Lower lobe of right lung (tissue), 2 donors: ENCODE results near the gene IFNK. TPM values are rescaled to one million over a fixed set of nuclear protein-coding genes. Genes with fewer than 3 reads are reported as not detected.
A peak's percentile ranks its signal among the peaks of the same experiment; 100 is the strongest.

Source experiments
- ATAC-seq, 2 donors: fragments of 200-7000 bp; cut with Tn5 transposase; one replicate each; pipeline ENCODE4 v1.9.1; 2020 to 2022; ENCODE audit warnings: mild to moderate bottlenecking in 2 of 2, moderate library complexity in 2 of 2
- DNase-seq: peaks from one replicate; pipeline ENCODE4 v3.0.0-alpha.2; 2020
- H3K27ac ChIP-seq: fragments of 200-600 bp; one replicate; pipeline ENCODE4 v1.8.0; 2022
- H3K27me3 ChIP-seq: fragments of 200-600 bp; one replicate; pipeline ENCODE4 v1.8.0; 2022; ENCODE audit warnings: low read depth
- H3K36me3 ChIP-seq: fragments of 200-600 bp; one replicate; pipeline ENCODE4 v1.8.0; 2022; ENCODE audit warnings: mild to moderate bottlenecking
- H3K4me1 ChIP-seq: fragments of 200-600 bp; one replicate; pipeline ENCODE4 v1.8.0; 2022
- H3K4me3 ChIP-seq: fragments of 200-600 bp; one replicate; pipeline ENCODE4 v1.8.0; 2022; ENCODE audit warnings: mild to moderate bottlenecking
- H3K9me3 ChIP-seq: fragments of 200-600 bp; one replicate; pipeline ENCODE4 v1.8.0; 2022
- CTCF ChIP-seq: fragments of 200-600 bp; IDR thresholded peaks from one replicate; pipeline ENCODE4 v1.8.0; 2022; ENCODE audit warnings: antibody characterized with exemption, mild to moderate bottlenecking
- intact Hi-C: fragments of 100-400 bp; cut with DNase I; formaldehyde crosslinking; loops from one replicate; pipeline ENCODE4 v1.11.0; 2022
- total RNA-seq: library from RNA; stranded (reverse); fragmentation: NEBNext Ultra II Directional; extraction: Animal tissue kit (Norgen Biotek cat#: 25700); gene quantifications from one replicate; pipeline ENCODE4 v1.2.1, GENCODE V29; 2021
- donor health status: DM: no; HTN: yes; CAD: no; lungs with severe emphysema.

The IFNK gene
- total RNA-seq, 1 donor from 2014 or later: not detected

DNA sequence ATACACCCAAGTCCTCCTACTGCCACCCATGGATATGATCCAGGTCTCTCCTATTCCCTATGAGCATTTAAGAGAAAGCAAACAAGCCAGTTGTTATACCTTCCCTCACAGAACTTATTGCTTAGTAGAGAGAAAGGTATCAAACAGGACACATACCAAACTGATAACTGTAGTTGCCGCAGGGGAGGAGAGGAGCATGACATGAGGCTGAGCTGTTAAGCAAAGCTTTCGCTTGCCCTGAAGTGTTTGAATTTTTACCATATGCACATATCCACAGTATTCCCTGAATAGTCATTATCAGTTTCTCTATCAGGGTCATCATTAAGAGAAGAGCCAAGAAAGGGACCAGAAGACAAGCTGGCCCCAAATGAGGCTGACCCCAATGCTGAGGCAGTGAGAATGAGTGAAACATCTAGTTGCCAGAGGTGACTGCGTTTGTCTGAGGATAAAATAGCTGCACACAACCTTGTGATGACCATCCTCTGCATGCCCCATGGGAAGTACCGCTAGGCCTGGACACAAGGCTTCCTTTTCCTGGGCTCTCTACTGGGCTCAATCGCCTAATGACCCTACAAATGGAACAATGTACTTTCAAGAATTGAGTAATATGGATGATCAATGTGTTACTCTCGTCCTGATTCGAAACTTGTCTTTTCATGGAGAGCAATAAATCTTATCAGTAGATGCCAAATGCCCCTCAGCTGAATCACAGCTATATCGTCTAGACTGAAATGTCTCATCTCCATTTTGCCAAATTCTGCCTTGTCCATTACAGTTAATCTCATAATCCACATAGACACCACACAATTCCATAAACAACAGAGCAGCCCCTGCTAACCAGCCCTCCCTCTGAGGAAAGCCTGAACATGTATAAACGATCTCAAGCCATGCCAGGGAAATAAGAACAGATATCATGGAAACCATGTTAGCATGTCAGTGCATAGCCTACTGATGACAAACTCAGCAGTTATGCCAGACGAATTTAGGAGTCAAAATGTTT is 4.3 kb upstream of the IFNK start:
- Histone ChIP-seq H3K27me3 (no peaks in the 10 kb centered on the region), H3K9me3 (no peaks in the 10 kb centered on the region), H3K4me3 (no peak overlapping the region), H3K4me1 (peaks cover 4% of the 10 kb centered on the region), H3K27ac (no peak overlapping the region), H3K36me3 (no peaks in the 10 kb centered on the region)
- TF ChIP-seq CTCF: no peak
- intact Hi-C loops: no loop called here
- DNase-seq (no peak), ATAC-seq (no peak)

- intact Hi-C loops: no loop called here
- H3K27ac ChIP-seq: no peak overlapping the region
- H3K36me3 ChIP-seq: no peaks in the 10 kb centered on the region
- H3K4me1 ChIP-seq: no peaks in the 10 kb centered on the region
- TF ChIP-seq CTCF: no peak
- no peak for DNase-seq
- H3K27me3 ChIP-seq: no peaks in the 10 kb centered on the region
- no peak overlapping the region for H3K4me3 ChIP-seq
- ATAC-seq: no peak
- H3K9me3 ChIP-seq: no peaks in the 10 kb centered on the region
Measured at GRCh38 chr9:27520986-27521385, 3.1 kb upstream of the IFNK start.

DNA sequence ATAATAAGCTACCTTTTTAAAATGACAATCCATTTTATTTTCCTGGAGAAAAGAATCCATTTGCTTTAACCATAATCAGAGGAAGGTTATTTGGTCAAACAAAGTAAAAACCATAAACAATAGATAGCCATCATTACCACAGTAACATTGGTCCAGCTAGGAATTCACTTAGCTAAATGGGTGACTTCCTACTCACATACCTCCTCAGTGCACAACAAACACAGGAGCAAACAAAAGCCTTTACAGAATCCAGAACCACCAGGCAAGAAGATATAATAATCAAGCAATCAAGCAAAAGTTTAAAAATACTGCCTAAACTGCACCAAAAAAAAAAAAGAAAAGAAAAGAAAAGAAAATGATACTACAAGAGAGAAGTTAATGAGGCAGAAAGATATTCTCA is 949 bp upstream of the IFNK start:
- H3K27ac ChIP-seq: no peak overlapping the region
- no peaks in the 10 kb centered on the region for H3K36me3 ChIP-seq
- no peak for TF ChIP-seq CTCF
- H3K9me3 ChIP-seq: no peaks in the 10 kb centered on the region
- no peaks in the 10 kb centered on the region for H3K4me1 ChIP-seq
- ATAC-seq (no peak), DNase-seq (no peak)
- no peaks in the 10 kb centered on the region for H3K27me3 ChIP-seq
- H3K4me3 ChIP-seq: no peak overlapping the region
- intact Hi-C loops: no loop called here

DNA sequence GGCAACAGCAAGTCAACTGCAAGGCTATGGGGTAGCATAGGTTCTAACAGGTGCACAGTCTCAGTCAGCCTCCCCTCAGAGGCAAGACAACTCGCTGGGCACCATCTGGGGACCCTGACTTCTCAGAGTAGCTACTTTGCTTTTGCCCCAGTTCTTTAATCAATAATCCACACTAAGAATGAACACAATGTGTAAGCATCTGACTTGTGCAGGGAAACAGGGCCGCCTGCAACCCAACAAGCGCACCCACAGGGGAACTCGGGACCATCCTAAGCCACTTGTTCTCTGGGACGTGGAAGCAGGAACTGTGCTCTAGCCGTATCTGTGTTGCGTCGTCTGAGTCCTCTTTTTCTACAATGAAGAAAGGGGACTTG is 3.6 kb downstream of the IFNK start:
- intact Hi-C loops: no loop called here
- H3K27ac ChIP-seq: peak overlapping the region; percentile 87
- no peak for TF ChIP-seq CTCF
- H3K36me3 ChIP-seq: no peaks in the 10 kb centered on the region
- no peak for DNase-seq
- peak overlapping the region; percentile 87 for H3K4me3 ChIP-seq
- no peaks in the 10 kb centered on the region for H3K9me3 ChIP-seq
- no peak for ATAC-seq
- no peaks in the 10 kb centered on the region for H3K27me3 ChIP-seq
- H3K4me1 ChIP-seq: peaks cover 22% of the 10 kb centered on the region

GRCh38 chr9:27528076-27528885 is 4.2 kb downstream of the IFNK start:
- DNase-seq (peak; percentile 86), ATAC-seq (peak; percentile 90 to 91)
- TF ChIP-seq CTCF: no peak
- intact Hi-C loops: no loop called here
- no peaks in the 10 kb centered on the region for H3K9me3 ChIP-seq
- peaks cover 25% of the 10 kb centered on the region for H3K4me1 ChIP-seq
- no peaks in the 10 kb centered on the region for H3K36me3 ChIP-seq
- H3K4me3 ChIP-seq: peak overlapping the region; percentile 87
- no peaks in the 10 kb centered on the region for H3K27me3 ChIP-seq
- peak overlapping the region; percentile 87 for H3K27ac ChIP-seq
